Ishikawa (cell line): ENCODE results near the gene TCF20.

Source experiments
- CEBPB ChIP-seq: IDR thresholded peaks from 2 replicates; pipeline ENCODE4 v1.6.1; 2012
- CREB1 ChIP-seq: IDR thresholded peaks from 2 replicates; pipeline ENCODE4 v1.6.1; 2012; ENCODE audit warnings: low read depth
- EGR1 ChIP-seq: IDR thresholded peaks from 2 replicates; pipeline ENCODE4 v1.6.1; 2012
- EP300 ChIP-seq: IDR thresholded peaks from 2 replicates; pipeline ENCODE4 v1.6.1; 2012; ENCODE audit warnings: borderline replicate concordance
- FOXM1 ChIP-seq: IDR thresholded peaks from 2 replicates; pipeline ENCODE4 v1.6.1; 2012; ENCODE audit warnings: low read depth, borderline replicate concordance
- MAX ChIP-seq: IDR thresholded peaks from 2 replicates; pipeline ENCODE4 v1.6.1; 2012
- NFIC ChIP-seq: IDR thresholded peaks from 2 replicates; pipeline ENCODE4 v1.6.1; 2012
- RAD21 ChIP-seq: IDR thresholded peaks from 2 replicates; pipeline ENCODE4 v1.6.1; 2012; ENCODE audit warnings: low read depth
- REST ChIP-seq: IDR thresholded peaks from 2 replicates; pipeline ENCODE4 v1.6.1; 2012; ENCODE audit warnings: low read depth, mild to moderate bottlenecking
- TAF1 ChIP-seq: IDR thresholded peaks from 2 replicates; pipeline ENCODE4 v1.6.1; 2012; ENCODE audit warnings: low read depth, mild to moderate bottlenecking
- TCF12 ChIP-seq: IDR thresholded peaks from 2 replicates; pipeline ENCODE4 v1.6.1; 2012; ENCODE audit warnings: low read depth
- TEAD4 ChIP-seq: IDR thresholded peaks from 2 replicates; pipeline ENCODE4 v1.6.1; 2012
- USF1 ChIP-seq: IDR thresholded peaks from 2 replicates; pipeline ENCODE4 v1.6.1; 2012
- YY1 ChIP-seq: IDR thresholded peaks from 2 replicates; pipeline ENCODE4 v1.6.1; 2012; ENCODE audit warnings: low read depth
- ZBTB7A ChIP-seq: IDR thresholded peaks from 2 replicates; pipeline ENCODE4 v1.6.1; 2012; ENCODE audit warnings: low read depth

Gene TCF20

GRCh38 chr22:42229455-42230149, 40.9 kb downstream of the TCF20 start:
- TF ChIP-seq TEAD4 (no peak), RAD21 (no peak), NFIC (no peak), CEBPB (no peak), EGR1 (no peak), USF1 (no peak), TAF1 (no peak), CREB1 (no peak), MAX (no peak), REST (no peak), EP300 (no peak), FOXM1 (no peak), YY1 (no peak), ZBTB7A (no peak), TCF12 (no peak)

- TF ChIP-seq YY1 (no peak), TEAD4 (no peak), MAX (no peak), USF1 (no peak), CEBPB (no peak), EP300 (no peak), TCF12 (no peak), REST (no peak), EGR1 (no peak), CREB1 (no peak), ZBTB7A (no peak)
Observed at GRCh38 chr22:42228483-42228882, 42.0 kb downstream of the TCF20 start.

GRCh38 chr22:42227435-42227834, 43.0 kb downstream of the TCF20 start:
- no peak for TF ChIP-seq TEAD4
- no peak for TF ChIP-seq REST
- no peak for TF ChIP-seq RAD21
- TF ChIP-seq CEBPB: no peak
- no peak for TF ChIP-seq EP300
- no peak for TF ChIP-seq TAF1
- TF ChIP-seq EGR1: no peak

- TF ChIP-seq FOXM1: no peak
- no peak for TF ChIP-seq NFIC
- no peak for TF ChIP-seq REST
- TF ChIP-seq EGR1: no peak
- TF ChIP-seq TEAD4: no peak
- no peak for TF ChIP-seq CREB1
- TF ChIP-seq YY1: no peak
- no peak for TF ChIP-seq CEBPB
- TF ChIP-seq TAF1: no peak
- TF ChIP-seq EP300: no peak
- no peak for TF ChIP-seq MAX
- TF ChIP-seq ZBTB7A: no peak
- no peak for TF ChIP-seq USF1
- TF ChIP-seq TCF12: no peak
- TF ChIP-seq RAD21: no peak
Observed at GRCh38 chr22:42225841-42226240, 44.6 kb downstream of the TCF20 start.
